ENCODE measurements around the gene PLXND1. TPM values are rescaled to one million over a fixed set of nuclear protein-coding genes. Genes with fewer than 3 reads are reported as not detected.

Gene PLXND1
- polyA plus RNA-seq, 1 donor from 2014 or later = 0.05 TPM

- Histone ChIP-seq H2AFZ (ENCODE audit: low read depth, low read length) (no peak overlapping the region), H3K27ac (ENCODE audit: low read length) (no peak overlapping the region), H3F3A (ENCODE audit: insufficient read depth, low read length, poor library complexity, severe bottlenecking) (no peaks in the 10 kb centered on the region), H3K4me3 (ENCODE audit: low read length) (no peak overlapping the region), H3K27me3 (ENCODE audit: insufficient read depth, low read depth, low read length) (no peaks in the 10 kb centered on the region), H3K36me3 (ENCODE audit: insufficient read depth, low read length) (no peaks in the 10 kb centered on the region), H4K20me1 (ENCODE audit: insufficient read depth) (no peaks in the 10 kb centered on the region), H3K4me2 (ENCODE audit: low read length) (no peak overlapping the region), H3K9me3 (ENCODE audit: low read length) (no peaks in the 10 kb centered on the region), H3K79me2 (replicated peaks; ENCODE audit: insufficient read depth, low read length) (no peaks in the 10 kb centered on the region), H3K9ac (ENCODE audit: low read length) (no peak overlapping the region), H3K9me2 (ENCODE audit: insufficient read depth, low read length) (no peaks in the 10 kb centered on the region)
- TF ChIP-seq TAF1 (IDR thresholded peaks at IDR 0.05; ENCODE audit: low read depth) (no peak), EP300 (conservative IDR thresholded peaks at IDR 0.05; ENCODE audit: poor library complexity, severe bottlenecking) (no peak), RAD21 (conservative IDR thresholded peaks at IDR 0.05) (no peak), EZH2 (IDR thresholded peaks at IDR 0.05; ENCODE audit: borderline replicate concordance, insufficient read depth, low read length, poor library complexity, severe bottlenecking) (no peak), POLR2AphosphoS5 (IDR thresholded peaks at IDR 0.05) (no peak), SMC3 (conservative IDR thresholded peaks at IDR 0.05; ENCODE audit: poor library complexity) (no peak), MXI1 (conservative IDR thresholded peaks at IDR 0.05; ENCODE audit: poor library complexity, severe bottlenecking) (no peak), REST (IDR thresholded peaks at IDR 0.05; ENCODE audit: borderline replicate concordance) (no peak)
- TF ChIP-seq, protein P1, sequence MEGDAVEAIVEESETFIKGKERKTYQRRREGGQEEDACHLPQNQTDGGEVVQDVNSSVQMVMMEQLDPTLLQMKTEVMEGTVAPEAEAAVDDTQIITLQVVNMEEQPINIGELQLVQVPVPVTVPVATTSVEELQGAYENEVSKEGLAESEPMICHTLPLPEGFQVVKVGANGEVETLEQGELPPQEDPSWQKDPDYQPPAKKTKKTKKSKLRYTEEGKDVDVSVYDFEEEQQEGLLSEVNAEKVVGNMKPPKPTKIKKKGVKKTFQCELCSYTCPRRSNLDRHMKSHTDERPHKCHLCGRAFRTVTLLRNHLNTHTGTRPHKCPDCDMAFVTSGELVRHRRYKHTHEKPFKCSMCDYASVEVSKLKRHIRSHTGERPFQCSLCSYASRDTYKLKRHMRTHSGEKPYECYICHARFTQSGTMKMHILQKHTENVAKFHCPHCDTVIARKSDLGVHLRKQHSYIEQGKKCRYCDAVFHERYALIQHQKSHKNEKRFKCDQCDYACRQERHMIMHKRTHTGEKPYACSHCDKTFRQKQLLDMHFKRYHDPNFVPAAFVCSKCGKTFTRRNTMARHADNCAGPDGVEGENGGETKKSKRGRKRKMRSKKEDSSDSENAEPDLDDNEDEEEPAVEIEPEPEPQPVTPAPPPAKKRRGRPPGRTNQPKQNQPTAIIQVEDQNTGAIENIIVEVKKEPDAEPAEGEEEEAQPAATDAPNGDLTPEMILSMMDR (IDR thresholded peaks at IDR 0.05; ENCODE audit: poor library complexity, severe bottlenecking) = no peak
These were observed 83.5 kb downstream of the PLXND1 start for GRCh38 chr3:129522953-129523352.

- H3K79me2 ChIP-seq (replicated peaks; ENCODE audit: insufficient read depth, low read length) = no peaks in the 10 kb centered on the region
- H2AFZ ChIP-seq (ENCODE audit: low read depth, low read length) = no peak overlapping the region
- H3K27me3 ChIP-seq (ENCODE audit: insufficient read depth, low read depth, low read length) = no peaks in the 10 kb centered on the region
- TF ChIP-seq EZH2 (IDR thresholded peaks at IDR 0.05; ENCODE audit: borderline replicate concordance, insufficient read depth, low read length, poor library complexity, severe bottlenecking) = no peak
- TF ChIP-seq REST (IDR thresholded peaks at IDR 0.05; ENCODE audit: borderline replicate concordance) = no peak
- no peak for TF ChIP-seq RAD21 (conservative IDR thresholded peaks at IDR 0.05)
- TF ChIP-seq MXI1 (conservative IDR thresholded peaks at IDR 0.05; ENCODE audit: poor library complexity, severe bottlenecking) = no peak
- no peak for TF ChIP-seq TAF1 (IDR thresholded peaks at IDR 0.05; ENCODE audit: low read depth)
- no peak for TF ChIP-seq POLR2AphosphoS5 (IDR thresholded peaks at IDR 0.05)
- TF ChIP-seq SMC3 (conservative IDR thresholded peaks at IDR 0.05; ENCODE audit: poor library complexity) = no peak
- TF ChIP-seq EP300 (conservative IDR thresholded peaks at IDR 0.05; ENCODE audit: poor library complexity, severe bottlenecking) = no peak
- TF ChIP-seq, protein P1 (IDR thresholded peaks at IDR 0.05; ENCODE audit: poor library complexity, severe bottlenecking) = no peak
- no peaks in the 10 kb centered on the region for H3K9me2 ChIP-seq (ENCODE audit: insufficient read depth, low read length)
- no peak overlapping the region for H3K4me3 ChIP-seq (ENCODE audit: low read length)
- no peaks in the 10 kb centered on the region for H4K20me1 ChIP-seq (ENCODE audit: insufficient read depth)
- H3K4me2 ChIP-seq (ENCODE audit: low read length) = no peak overlapping the region
- no peaks in the 10 kb centered on the region for H3K36me3 ChIP-seq (ENCODE audit: insufficient read depth, low read length)
- no peak overlapping the region for H3K27ac ChIP-seq (ENCODE audit: low read length)
- H3F3A ChIP-seq (ENCODE audit: insufficient read depth, low read length, poor library complexity, severe bottlenecking) = no peaks in the 10 kb centered on the region
- H3K9me3 ChIP-seq (ENCODE audit: low read length) = no peaks in the 10 kb centered on the region
- no peak overlapping the region for H3K9ac ChIP-seq (ENCODE audit: low read length)
These were observed 84.9 kb downstream of the PLXND1 start for GRCh38 chr3:129521611-129522010.
